Ovary (tissue), 3 donors: Measurements from ENCODE around the gene MIPEP.

Experiments
- POLR2A ChIP-seq: fragments of 450-650 bp; IDR thresholded peaks from one replicate; pipeline ENCODE4 v1.6.1; 2017; ENCODE audit warnings: antibody characterized with exemption, mild to moderate bottlenecking, moderate library complexity
- TF ChIP-seq, protein P1 (sequence below), 3 donors: fragments of 450-650 bp in 2 of 3; fragments of 200-600 bp in 1 of 3; IDR thresholded peaks; one replicate each; pipeline versions ENCODE4 v1.5.1 to v1.8.0; 2016 to 2022; ENCODE audit warnings: antibody characterized with exemption in 3 of 3, mild to moderate bottlenecking in 1 of 3
- donor health status: DM: no; HTN: no; CAD: no.

DNA sequence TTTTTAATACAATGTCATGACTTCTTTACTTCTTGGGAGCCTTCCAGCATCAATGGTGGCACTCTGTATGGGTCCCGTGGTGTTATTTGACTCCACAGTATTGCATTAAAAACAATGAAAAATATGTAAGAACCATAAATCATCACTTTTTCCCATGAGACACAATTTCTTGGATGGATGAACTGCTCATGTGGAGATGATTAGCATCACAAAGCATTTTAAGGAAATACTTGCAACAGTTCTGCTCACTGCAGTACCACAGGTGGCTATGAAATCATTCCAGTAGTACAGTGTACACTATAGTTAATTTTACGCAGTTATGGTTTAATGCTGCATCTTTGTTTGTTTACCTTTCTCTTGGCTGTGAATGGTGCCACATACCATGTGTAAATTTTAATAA, 45.3 kb upstream of the MIPEP start:
- TF ChIP-seq POLR2A: no peak
- TF ChIP-seq, protein P1, sequence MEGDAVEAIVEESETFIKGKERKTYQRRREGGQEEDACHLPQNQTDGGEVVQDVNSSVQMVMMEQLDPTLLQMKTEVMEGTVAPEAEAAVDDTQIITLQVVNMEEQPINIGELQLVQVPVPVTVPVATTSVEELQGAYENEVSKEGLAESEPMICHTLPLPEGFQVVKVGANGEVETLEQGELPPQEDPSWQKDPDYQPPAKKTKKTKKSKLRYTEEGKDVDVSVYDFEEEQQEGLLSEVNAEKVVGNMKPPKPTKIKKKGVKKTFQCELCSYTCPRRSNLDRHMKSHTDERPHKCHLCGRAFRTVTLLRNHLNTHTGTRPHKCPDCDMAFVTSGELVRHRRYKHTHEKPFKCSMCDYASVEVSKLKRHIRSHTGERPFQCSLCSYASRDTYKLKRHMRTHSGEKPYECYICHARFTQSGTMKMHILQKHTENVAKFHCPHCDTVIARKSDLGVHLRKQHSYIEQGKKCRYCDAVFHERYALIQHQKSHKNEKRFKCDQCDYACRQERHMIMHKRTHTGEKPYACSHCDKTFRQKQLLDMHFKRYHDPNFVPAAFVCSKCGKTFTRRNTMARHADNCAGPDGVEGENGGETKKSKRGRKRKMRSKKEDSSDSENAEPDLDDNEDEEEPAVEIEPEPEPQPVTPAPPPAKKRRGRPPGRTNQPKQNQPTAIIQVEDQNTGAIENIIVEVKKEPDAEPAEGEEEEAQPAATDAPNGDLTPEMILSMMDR (IDR thresholded peaks at IDR 0.05): no peak
